CD4-positive, alpha-beta T cell treated with Interferon alpha-2 for 1 hour (primary cell): Measurements from ENCODE around the gene EMC10.
A peak's percentile ranks its signal among the peaks of the same experiment; 100 is the strongest.

ENCODE experiments used
- DNase-seq, 2 donors: peaks; one replicate each; pipeline ENCODE4 v3.0.0-alpha.2; 2020 to 2022

EMC10 gene

GRCh38 chr19:50480281-50481111 lies 4.2 kb downstream of the EMC10 start:
- DNase-seq, result no peak

- DNase-seq, result no peak
Measured at GRCh38 chr19:50481351-50482149, 5.2 kb downstream of the EMC10 start.

- no peak for DNase-seq
Measured at GRCh38 chr19:50482271-50482855, 6.1 kb downstream of the EMC10 start.

- no peak for DNase-seq
Measured at GRCh38 chr19:50482916-50483315, 6.6 kb downstream of the EMC10 start.

- DNase-seq, result no peak
Measured at GRCh38 chr19:50485284-50485955, 9.1 kb downstream of the EMC10 start.

- peak; percentile 43 to 54 for DNase-seq
Measured at GRCh38 chr19:50486823-50487515, 10.7 kb downstream of the EMC10 start.

GRCh38 chr19:50488389-50489194 lies 12.3 kb downstream of the EMC10 start:
- DNase-seq, result no peak

GRCh38 chr19:50489461-50490011 lies 13.2 kb downstream of the EMC10 start:
- DNase-seq, result no peak

GRCh38 chr19:50490411-50490811 lies 14.1 kb downstream of the EMC10 start:
- no peak for DNase-seq

GRCh38 chr19:50490991-50491472 lies 14.7 kb downstream of the EMC10 start:
- DNase-seq, result no peak

- DNase-seq, result peak in 1 of 2 donors; percentile 19
Measured at GRCh38 chr19:50492303-50493052, 16.2 kb downstream of the EMC10 start.

- no peak for DNase-seq
Measured at GRCh38 chr19:50493171-50493570, 16.9 kb downstream of the EMC10 start.

GRCh38 chr19:50494186-50495019 lies 18.1 kb downstream of the EMC10 start:
- no peak for DNase-seq

- DNase-seq, result no peak
Measured at GRCh38 chr19:50495020-50495531, 18.8 kb downstream of the EMC10 start.

GRCh38 chr19:50496189-50497021 lies 20.1 kb downstream of the EMC10 start:
- no peak for DNase-seq

- no peak for DNase-seq
Measured at GRCh38 chr19:50497022-50497405, 20.7 kb downstream of the EMC10 start.

GRCh38 chr19:50498219-50499056 lies 22.1 kb downstream of the EMC10 start:
- no peak for DNase-seq
